Right lobe of liver (tissue), 6 donors: ENCODE measurements around the gene ALG14. TPM values are rescaled to one million over a fixed set of nuclear protein-coding genes. Genes with fewer than 3 reads are reported as not detected.

Experiments used
- ATAC-seq, 4 donors: fragments of 200-7000 bp; cut with Tn5 transposase; one replicate each; pipeline ENCODE4 v1.9.1; 2020; ENCODE audit warnings: mild to moderate bottlenecking in 4 of 4, moderate library complexity in 4 of 4
- DNase-seq, 3 donors: peaks; one replicate each; pipeline ENCODE4 v3.0.0-alpha.2; 2020
- H3K27ac ChIP-seq, 3 donors: fragments of 200-600 bp; one replicate each; pipeline ENCODE4 v1.8.0; 2022
- H3K27me3 ChIP-seq, 2 donors: fragments of 200-600 bp; one replicate each; pipeline ENCODE4 v1.8.0; 2022
- H3K36me3 ChIP-seq, 4 donors: fragments of 200-600 bp; sonication (generic) in 1 of 4; one replicate each; pipeline versions ENCODE4 v1.5.1 to v1.8.0; 2017 to 2022; ENCODE audit warnings: control low read depth in 1 of 4
- H3K4me1 ChIP-seq, 4 donors: fragments of 200-600 bp; sonication (generic) in 1 of 4; one replicate each; pipeline versions ENCODE4 v1.5.1 to v1.8.0; 2017 to 2022; ENCODE audit warnings: control low read depth in 1 of 4
- H3K4me3 ChIP-seq, 3 donors: fragments of 200-600 bp; one replicate each; pipeline ENCODE4 v1.8.0; 2022
- H3K9me3 ChIP-seq, 4 donors: fragments of 200-600 bp; sonication (generic) in 1 of 4; one replicate each; pipeline versions ENCODE4 v1.5.1 to v1.8.0; 2017 to 2022; ENCODE audit warnings: control low read depth in 1 of 4
- CTCF ChIP-seq, 4 donors: fragments of 200-600 bp in 3 of 4; fragments of 450-650 bp in 1 of 4; IDR thresholded peaks; one replicate each; pipeline versions ENCODE4 v1.5.1 to v1.8.0; 2016 to 2022; ENCODE audit warnings: antibody characterized with exemption in 4 of 4, mild to moderate bottlenecking in 2 of 4
- POLR2A ChIP-seq: fragments of 450-650 bp; IDR thresholded peaks from one replicate; pipeline ENCODE4 v1.6.1; 2017; ENCODE audit warnings: antibody characterized with exemption, mild to moderate bottlenecking
- WGBS: methylation state at CpG from one replicate; pipeline ENCODE4 v1.1.6; 2018; ENCODE audit warnings: low coverage, low lambda C conversion rate; ENCODE audit not compliant: insufficient coverage; ENCODE audit errors: missing lambda C conversion rate; 5-methylcytosine and 5-hydroxymethylcytosine counted together
- intact Hi-C, 2 donors: fragments of 100-400 bp; cut with DNase I; formaldehyde crosslinking; loops; one replicate each; pipeline versions ENCODE4 v1.11.2 to v1.14.1; 2022
- total RNA-seq, 6 experiments: library from RNA; depleted of rRNA in 2 of 6; stranded (reverse); fragments of >200 nt in 2 of 6; fragmentation: NEBNext Ultra II Directional in 3 of 6; extraction: Animal tissue kit (Norgen Biotek cat#: 25700) in 3 of 6; gene quantifications; one replicate each; pipeline versions ENCODE4 v1.1.0 to v1.2.4, GENCODE V29; 2016 to 2023
- donor health status: DM: no; HTN: yes; CAD: no.
- donor health status: DM: no; HTN: no; CAD: no.
- donor health status: DM: no; HTN: no; CAD: no.
- donor health status: DM: no; HTN: yes; CAD: no.
- donor health status: DM: no; HTN: yes; CAD: no.

ALG14 gene
- total RNA-seq, 6 experiments from 2014 or later: 1.5 to 8.3 (median 5.0) TPM

GRCh38 chr1:95113684-95114083, 40.9 kb upstream of the ALG14 start:
- intact Hi-C loops: no loop called here
- Histone ChIP-seq H3K4me3 (no peak overlapping the region), H3K27ac (no peak overlapping the region), H3K36me3 (no peaks in the 10 kb centered on the region), H3K9me3 (peaks cover 0 to 2% (median 0%) of the 10 kb centered on the region in 4 donors), H3K4me1 (peaks cover 0 to 23% (median 10%) of the 10 kb centered on the region in 4 donors), H3K27me3 (no peaks in the 10 kb centered on the region)
- TF ChIP-seq CTCF (IDR thresholded peaks at IDR 0.05) (no peak), POLR2A (no peak)
- DNase-seq: no peak
- ATAC-seq: no peak
- WGBS: 100% methylated on average over 1 of the region's 1 CpG

- intact Hi-C loops: no loop called here
- WGBS: 86% methylated on average over 1 of the region's 1 CpG
- no peak overlapping the region for H3K4me3 ChIP-seq
- ATAC-seq (no peak), DNase-seq (no peak)
- no peaks in the 10 kb centered on the region for H3K36me3 ChIP-seq
- H3K4me1 ChIP-seq: peaks cover 0 to 35% (median 7%) of the 10 kb centered on the region in 4 donors
- TF ChIP-seq CTCF (IDR thresholded peaks at IDR 0.05) (no peak), POLR2A (no peak)
- H3K27ac ChIP-seq: no peak overlapping the region
- no peaks in the 10 kb centered on the region for H3K27me3 ChIP-seq
- H3K9me3 ChIP-seq: peaks cover 0 to 2% (median 0%) of the 10 kb centered on the region in 4 donors
These were observed 38.3 kb upstream of the ALG14 start for GRCh38 chr1:95111014-95111413.

- WGBS: 55% methylated on average over 2 of the region's 2 CpGs
These were observed 36.0 kb upstream of the ALG14 start for GRCh38 chr1:95108792-95109191.

GRCh38 chr1:95098196-95098595, 25.4 kb upstream of the ALG14 start:
- intact Hi-C loops: no loop called here
- WGBS: 43% methylated on average over 4 of the region's 4 CpGs
- Histone ChIP-seq H3K4me1 (peaks cover 0 to 36% (median 0%) of the 10 kb centered on the region in 4 donors), H3K36me3 (no peaks in the 10 kb centered on the region), H3K4me3 (no peak overlapping the region), H3K9me3 (no peaks in the 10 kb centered on the region), H3K27me3 (no peaks in the 10 kb centered on the region), H3K27ac (peak overlapping the region in 1 of 3 donors; percentile 86)
- no peak for TF ChIP-seq CTCF (IDR thresholded peaks at IDR 0.05)
- TF ChIP-seq POLR2A: no peak
- DNase-seq (no peak), ATAC-seq (no peak)

More at GRCh38 chr1:95108792-95109191, 36.0 kb upstream of the ALG14 start:
- Histone ChIP-seq H3K4me1 (peaks cover 0 to 23% (median 2%) of the 10 kb centered on the region in 4 donors), H3K27me3 (no peaks in the 10 kb centered on the region), H3K27ac (peak overlapping the region in 1 of 3 donors; percentile 15), H3K4me3 (no peak overlapping the region), H3K9me3 (peaks cover 0 to 2% (median 0%) of the 10 kb centered on the region in 4 donors), H3K36me3 (no peaks in the 10 kb centered on the region)
- TF ChIP-seq CTCF (IDR thresholded peaks at IDR 0.05) (no peak), POLR2A (no peak)
- peak in 2 of 4 donors; percentile 14 to 29 for ATAC-seq
- DNase-seq: no peak
- intact Hi-C loops: no loop called here
